Spinal cord (tissue), 10 donors: ENCODE measurements around the gene NOL12. TPM values are rescaled to one million over a fixed set of nuclear protein-coding genes. Genes with fewer than 3 reads are reported as not detected.
A peak's percentile ranks its signal among the peaks of the same experiment; 100 is the strongest.

ENCODE experiments used
- DNase-seq, 6 donors: peaks; one replicate each; pipeline versions ENCODE4 v3.0.0 to v3.0.0-alpha.2; 2013 to 2015; ENCODE audit warnings: low spot score in 6 of 6, low read depth in 4 of 6
- H3K27ac ChIP-seq: one replicate; pipeline ENCODE4 v1.5.1; 2013; ENCODE audit warnings: low read depth, low read length, control low read depth
- H3K27me3 ChIP-seq: one replicate; pipeline ENCODE4 v1.6.1; 2013; ENCODE audit warnings: low read length; ENCODE audit not compliant: control insufficient read depth, insufficient read depth
- H3K36me3 ChIP-seq: one replicate; pipeline ENCODE4 v1.6.1; 2013; ENCODE audit warnings: low read length; ENCODE audit not compliant: control insufficient read depth, insufficient read depth
- H3K4me1 ChIP-seq: one replicate; pipeline ENCODE4 v1.6.1; 2013; ENCODE audit warnings: low read length; ENCODE audit not compliant: control insufficient read depth, insufficient read depth
- H3K4me3 ChIP-seq: one replicate; pipeline ENCODE4 v1.5.1; 2013; ENCODE audit warnings: low read depth, low read length, control low read depth
- H3K9me3 ChIP-seq: one replicate; pipeline ENCODE4 v1.6.1; 2013; ENCODE audit warnings: low read length; ENCODE audit not compliant: control insufficient read depth, insufficient read depth
- whole genome bisulfite sequencing: methylation state at CpG from one replicate; pipeline ENCODE4 v1.1.5; 2013; ENCODE audit warnings: missing lambda C conversion rate; ENCODE audit not compliant: insufficient coverage; 5-methylcytosine and 5-hydroxymethylcytosine counted together
- polyA plus RNA-seq, 2 donors: library from polyadenylated mRNA; unstranded; fragments of 120-200 nt; gene quantifications; one replicate each; pipeline ENCODE4 v1.2.1, GENCODE V29; 2013; ENCODE audit not compliant: insufficient read length in 2 of 2
- total RNA-seq, 2 donors: library from RNA; depleted of rRNA in 1 of 2; stranded (reverse); fragments of 120-200 nt in 1 of 2; fragments of >200 nt in 1 of 2; gene quantifications; one replicate each; pipeline versions ENCODE4 v1.2.3 to v1.2.4, GENCODE V29; 2013 to 2014
- donor health status: healthy.

Gene NOL12
- total and polyA plus RNA-seq, 4 donors, result 12.2 to 40.6 (median 33.9) TPM

- DNase-seq, result peak in 1 of 6 donors; percentile 47
- H3K27me3 ChIP-seq, result no peaks in the 10 kb centered on the region
- 2% methylated on average over 67 of the region's 68 CpGs for WGBS
- H3K4me1 ChIP-seq, result peaks cover 47% of the 10 kb centered on the region
- H3K4me3 ChIP-seq, result peak overlapping the region; percentile 71
- peak overlapping the region; percentile 7 for H3K27ac ChIP-seq
- no peaks in the 10 kb centered on the region for H3K36me3 ChIP-seq
- no peaks in the 10 kb centered on the region for H3K9me3 ChIP-seq
Observed at GRCh38 chr22:37659066-37659896, 26.9 kb upstream of the NOL12 start.

- Histone ChIP-seq H3K27ac (peak overlapping the region; percentile 7), H3K4me1 (peaks cover 52% of the 10 kb centered on the region), H3K36me3 (peaks cover 5% of the 10 kb centered on the region), H3K4me3 (peak overlapping the region; percentile 71), H3K27me3 (no peaks in the 10 kb centered on the region), H3K9me3 (no peaks in the 10 kb centered on the region)
- 68% methylated on average over 12 of the region's 14 CpGs for WGBS
- DNase-seq, result no peak
Observed at GRCh38 chr22:37659897-37660708, 26.0 kb upstream of the NOL12 start.

GRCh38 chr22:37660709-37661045, 25.5 kb upstream of the NOL12 start:
- H3K4me3 ChIP-seq, result peak overlapping the region; percentile 22
- peaks cover 11% of the 10 kb centered on the region for H3K36me3 ChIP-seq
- no peaks in the 10 kb centered on the region for H3K27me3 ChIP-seq
- peak overlapping the region; percentile 92 for H3K27ac ChIP-seq
- DNase-seq, result no peak
- WGBS, result 100% methylated on average over 1 of the region's 2 CpGs
- no peaks in the 10 kb centered on the region for H3K9me3 ChIP-seq
- peaks cover 58% of the 10 kb centered on the region for H3K4me1 ChIP-seq

GRCh38 chr22:37661160-37661924, 24.8 kb upstream of the NOL12 start:
- H3K36me3 ChIP-seq, result peaks cover 18% of the 10 kb centered on the region
- H3K4me1 ChIP-seq, result peaks cover 65% of the 10 kb centered on the region
- H3K27ac ChIP-seq, result peak overlapping the region; percentile 92
- no peaks in the 10 kb centered on the region for H3K9me3 ChIP-seq
- H3K27me3 ChIP-seq, result no peaks in the 10 kb centered on the region
- H3K4me3 ChIP-seq, result peak overlapping the region; percentile 22
- 24% methylated on average over 6 of the region's 12 CpGs for WGBS
- peak in 4 of 6 donors; percentile 37 to 88 (median 70) for DNase-seq

- Histone ChIP-seq H3K9me3 (no peaks in the 10 kb centered on the region), H3K27me3 (no peaks in the 10 kb centered on the region), H3K36me3 (peaks cover 25% of the 10 kb centered on the region), H3K4me3 (no peak overlapping the region), H3K4me1 (peaks cover 67% of the 10 kb centered on the region), H3K27ac (peak overlapping the region; percentile 67)
- no peak for DNase-seq
- WGBS, result 81% methylated on average over 3 of the region's 5 CpGs
Observed at GRCh38 chr22:37662039-37662438, 24.1 kb upstream of the NOL12 start.

- Histone ChIP-seq H3K27me3 (no peaks in the 10 kb centered on the region), H3K4me3 (no peak overlapping the region), H3K27ac (peak overlapping the region; percentile 81), H3K36me3 (peaks cover 34% of the 10 kb centered on the region), H3K9me3 (no peaks in the 10 kb centered on the region), H3K4me1 (peaks cover 58% of the 10 kb centered on the region)
- 83% methylated on average over 11 of the region's 16 CpGs for WGBS
- no peak for DNase-seq
Observed at GRCh38 chr22:37663521-37664140, 22.5 kb upstream of the NOL12 start.

GRCh38 chr22:37664249-37665101, 21.7 kb upstream of the NOL12 start:
- peaks cover 34% of the 10 kb centered on the region for H3K36me3 ChIP-seq
- peaks cover 54% of the 10 kb centered on the region for H3K4me1 ChIP-seq
- DNase-seq, result peak in 3 of 6 donors; percentile 40 to 82 (median 73)
- H3K4me3 ChIP-seq, result no peak overlapping the region
- no peaks in the 10 kb centered on the region for H3K27me3 ChIP-seq
- WGBS, result 48% methylated on average over 14 of the region's 16 CpGs
- peak overlapping the region; percentile 81 for H3K27ac ChIP-seq
- H3K9me3 ChIP-seq, result no peaks in the 10 kb centered on the region

- Histone ChIP-seq H3K9me3 (no peaks in the 10 kb centered on the region), H3K4me3 (no peak overlapping the region), H3K36me3 (peaks cover 34% of the 10 kb centered on the region), H3K27me3 (no peaks in the 10 kb centered on the region), H3K27ac (peak overlapping the region; percentile 81), H3K4me1 (peaks cover 44% of the 10 kb centered on the region)
- WGBS, result 93% methylated on average over 24 of the region's 24 CpGs
- DNase-seq, result no peak
Observed at GRCh38 chr22:37665487-37665886, 20.7 kb upstream of the NOL12 start.
